GM15510 (cell line): Measurements from ENCODE around the gene USP32.

Experiments
- POLR2A ChIP-seq: IDR thresholded peaks from 3 replicates; pipeline ENCODE4 v1.6.1; 2011; ENCODE audit warnings: borderline replicate concordance; ENCODE audit not compliant: insufficient read length; ENCODE audit errors: extremely low read depth

USP32 gene

DNA sequence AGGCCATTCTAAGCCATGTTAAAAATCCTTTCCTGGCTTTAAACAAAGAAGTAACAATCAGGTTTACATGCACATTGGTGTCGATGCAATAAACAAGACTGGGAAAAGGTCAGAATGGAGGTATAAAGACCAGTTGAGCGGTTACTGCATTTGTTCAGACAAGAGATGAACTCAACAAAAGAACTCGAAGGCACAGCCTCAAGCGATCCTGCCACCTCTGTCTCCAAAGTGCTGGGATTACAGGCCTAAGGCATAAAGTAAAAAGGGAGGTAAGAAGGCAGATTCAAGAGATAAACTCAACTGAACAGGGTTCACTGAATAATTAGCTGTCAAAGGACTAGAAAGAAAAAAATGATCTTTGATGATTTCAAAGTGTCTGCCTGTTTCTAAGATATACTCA is 39.4 kb downstream of the USP32 start:
- TF ChIP-seq POLR2A: no peak

DNA sequence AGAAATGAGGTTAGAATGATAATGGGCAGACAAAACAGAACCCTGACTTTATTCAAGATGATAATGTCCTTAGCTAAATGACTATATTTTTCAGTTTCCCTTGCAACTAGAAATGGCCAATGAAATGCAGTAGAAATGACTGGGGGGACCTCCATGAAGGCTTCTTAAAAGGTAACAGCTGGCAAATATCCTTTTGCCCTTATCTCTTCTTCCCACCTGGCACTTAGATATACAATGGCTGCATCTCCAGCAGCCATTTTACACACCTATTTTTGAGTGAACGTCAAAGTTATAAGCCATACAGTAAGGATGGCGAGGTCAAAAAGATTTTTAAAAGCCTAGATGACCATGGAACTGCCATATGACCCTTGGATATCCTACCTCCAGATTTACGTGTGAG is 39.9 kb downstream of the USP32 start:
- no peak for TF ChIP-seq POLR2A

DNA sequence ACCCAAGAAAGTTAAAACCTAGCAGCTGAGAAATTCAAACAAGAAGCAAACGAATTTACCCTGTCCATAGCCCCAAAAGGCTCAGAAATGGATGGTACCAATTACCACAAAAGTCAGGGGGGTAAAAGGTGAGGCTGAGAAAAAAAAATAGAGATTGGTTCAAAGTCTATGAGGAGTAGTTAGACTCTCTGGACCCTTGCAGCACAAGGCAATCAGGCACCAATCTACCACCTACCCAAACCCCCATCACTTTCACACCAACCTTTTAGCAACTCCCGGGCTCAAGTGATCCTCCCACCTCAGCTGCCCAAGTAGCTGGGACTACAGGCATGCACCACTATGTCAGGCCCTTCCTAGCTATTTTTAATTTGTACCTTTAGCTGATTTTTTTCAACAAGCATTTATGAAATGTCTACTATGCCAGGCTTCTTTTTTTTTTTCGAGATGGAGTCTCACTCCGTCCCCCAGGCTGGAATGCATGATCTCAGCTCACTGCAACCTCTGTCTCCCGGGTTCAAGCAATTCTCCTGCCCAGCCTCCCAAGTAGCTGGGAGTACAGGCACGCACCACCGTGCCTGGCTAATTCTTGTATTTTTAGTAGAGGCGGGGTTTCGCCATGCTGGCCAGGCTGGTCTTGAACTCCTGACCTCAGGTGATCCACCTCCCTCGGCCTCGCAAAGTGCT is 40.8 kb downstream of the USP32 start:
- TF ChIP-seq POLR2A: no peak

DNA sequence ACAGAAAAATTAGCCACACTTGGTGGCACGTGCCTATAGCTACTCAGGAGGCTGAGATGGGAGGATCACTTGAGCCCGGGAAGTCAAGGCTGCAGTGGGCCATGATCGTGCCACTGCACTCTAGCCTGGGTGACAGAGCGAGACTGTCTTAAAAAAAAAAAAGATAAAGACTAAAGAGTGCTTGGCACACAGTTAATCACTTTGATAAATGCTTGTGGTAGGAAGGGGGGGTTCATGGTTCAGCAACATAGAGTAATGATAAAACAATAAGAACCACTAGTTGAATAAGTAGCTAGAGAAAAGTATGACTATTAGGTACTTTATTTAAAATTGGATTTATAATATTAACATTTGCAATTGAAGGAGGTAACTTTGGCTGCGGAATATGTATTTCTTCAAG is 43.3 kb downstream of the USP32 start:
- TF ChIP-seq POLR2A: no peak

DNA sequence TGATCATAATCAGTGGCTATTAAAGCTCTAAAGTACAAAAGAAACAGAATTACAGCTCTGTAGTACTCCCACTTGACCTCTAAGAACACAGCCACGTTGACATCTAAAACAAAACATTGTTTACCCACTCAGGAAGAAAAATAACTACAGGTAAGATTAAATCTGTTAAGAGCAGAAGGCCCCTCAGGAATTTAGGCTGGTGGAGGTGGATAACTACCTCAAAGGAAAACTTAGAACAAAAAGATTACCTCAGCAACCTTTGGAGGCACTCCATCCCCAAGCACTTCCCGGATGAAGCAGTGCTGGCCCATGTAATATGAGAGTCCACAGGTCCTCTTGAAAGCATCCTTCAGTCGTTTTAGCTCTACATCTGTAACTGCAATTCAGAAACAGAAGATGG is 46.7 kb downstream of the USP32 start:
- TF ChIP-seq POLR2A: no peak

DNA sequence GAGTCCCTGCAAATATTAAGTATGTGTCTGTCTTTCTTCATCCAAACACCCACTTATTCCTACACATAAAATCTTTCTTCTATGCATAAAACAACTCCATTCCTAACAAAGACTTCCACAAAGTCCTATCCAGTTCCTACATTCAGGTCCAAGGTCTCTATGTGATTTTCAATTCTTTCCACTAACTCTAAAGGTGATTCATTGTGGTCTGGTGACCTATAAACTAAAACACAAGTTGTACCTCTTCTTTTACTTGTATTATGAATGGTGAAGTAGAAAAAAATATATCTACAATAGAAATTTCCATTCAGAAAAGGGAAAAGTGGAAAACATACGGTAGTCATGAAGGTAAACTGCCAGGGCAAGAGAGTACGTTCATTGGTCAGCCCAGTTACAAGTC is 56.6 kb downstream of the USP32 start:
- no peak for TF ChIP-seq POLR2A

DNA sequence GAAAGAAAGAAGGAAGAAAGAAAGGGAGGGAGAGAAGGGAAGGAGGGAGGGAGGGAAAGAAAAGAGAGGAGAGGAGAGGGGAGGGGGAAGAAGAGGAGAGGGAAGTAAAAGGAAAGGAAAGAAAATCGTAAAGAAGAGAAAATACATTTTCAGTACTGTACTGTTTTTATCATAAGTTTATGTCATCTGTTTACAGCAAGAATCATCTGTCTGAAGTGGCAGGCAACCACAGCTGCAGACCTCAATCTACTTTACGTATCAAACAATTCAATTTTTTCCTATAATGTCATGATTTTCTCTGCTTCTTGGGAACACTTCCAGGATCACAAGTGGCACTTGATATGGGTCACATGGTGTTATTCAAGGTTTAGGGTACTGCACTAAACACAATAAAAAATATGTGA is 58.3 kb downstream of the USP32 start:
- TF ChIP-seq POLR2A: no peak

DNA sequence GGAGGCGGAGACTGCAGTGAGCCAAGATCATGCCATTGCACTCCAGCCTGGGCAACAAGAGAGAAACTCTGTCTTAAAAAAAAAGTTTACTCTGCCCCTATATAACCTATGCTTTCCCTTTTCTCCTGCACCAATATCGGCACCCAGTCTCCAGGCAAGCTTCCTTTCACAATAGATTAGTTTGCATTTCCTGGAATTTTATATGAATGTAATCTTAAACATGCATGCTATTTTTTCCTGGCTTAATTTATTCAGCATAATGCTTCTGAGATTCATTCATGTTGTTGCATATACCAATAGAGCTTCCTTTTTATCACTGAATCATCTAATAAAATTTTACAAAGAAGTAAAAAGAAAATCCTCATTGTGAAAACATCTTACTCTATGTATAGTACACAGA is 59.4 kb downstream of the USP32 start:
- TF ChIP-seq POLR2A: no peak

DNA sequence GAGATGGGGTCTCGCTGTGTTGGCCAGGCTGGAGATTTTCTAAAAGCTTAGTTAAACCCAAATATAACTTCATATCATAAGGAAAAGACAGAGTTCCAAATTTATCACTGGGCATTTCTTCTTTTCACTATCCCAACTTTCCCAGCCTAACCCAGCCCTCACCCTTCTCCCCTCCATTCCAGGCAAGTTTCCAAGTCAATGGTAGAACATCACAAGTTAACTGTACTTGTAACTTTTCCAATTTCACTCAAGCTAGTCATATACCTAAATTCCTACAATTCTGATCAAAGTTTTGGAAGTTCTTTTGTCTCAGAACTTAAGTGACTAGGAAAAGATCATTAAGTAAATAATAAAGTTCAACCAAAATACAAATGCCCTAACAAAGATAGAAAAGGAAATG is 61.2 kb downstream of the USP32 start:
- TF ChIP-seq POLR2A: no peak

DNA sequence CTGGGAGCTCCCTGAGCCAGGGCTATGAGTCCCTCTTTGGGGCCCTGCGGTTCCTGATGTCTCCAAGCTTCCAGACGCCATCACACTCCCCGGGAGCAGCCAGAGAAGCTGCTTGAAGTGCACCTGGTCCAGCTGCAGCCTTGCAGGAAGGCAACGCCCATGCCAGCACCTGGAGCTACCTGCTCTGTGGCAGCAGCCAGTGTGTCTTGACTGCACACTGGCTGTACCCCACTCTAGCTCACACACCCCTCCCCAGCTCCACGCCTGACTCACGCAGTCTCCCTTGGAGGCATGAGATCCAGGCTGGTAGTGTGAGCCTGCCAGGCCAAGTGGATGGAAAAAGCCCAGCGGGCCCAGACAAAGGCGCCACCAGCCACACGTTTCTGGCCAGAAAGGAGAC is 63.3 kb downstream of the USP32 start:
- TF ChIP-seq POLR2A: no peak

DNA sequence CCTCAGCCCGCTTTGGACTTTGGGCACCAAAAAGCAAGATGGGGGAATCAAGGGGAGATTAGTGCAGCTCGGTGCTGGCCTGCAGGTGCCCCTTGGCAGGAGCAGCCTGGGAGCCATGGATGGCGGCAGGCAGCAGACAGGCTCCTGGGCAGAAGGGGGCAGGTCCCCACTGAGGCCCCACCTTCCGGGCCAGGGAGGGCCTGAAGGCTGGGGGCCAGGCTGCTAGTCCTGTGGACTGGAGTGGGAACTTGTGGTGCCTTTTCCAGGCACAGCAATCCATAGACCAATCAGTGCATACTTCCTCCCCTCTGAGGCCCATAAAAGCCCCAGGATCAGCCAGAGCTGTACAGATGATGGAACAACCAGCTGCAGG is 64.0 kb downstream of the USP32 start:
- TF ChIP-seq POLR2A: no peak

DNA sequence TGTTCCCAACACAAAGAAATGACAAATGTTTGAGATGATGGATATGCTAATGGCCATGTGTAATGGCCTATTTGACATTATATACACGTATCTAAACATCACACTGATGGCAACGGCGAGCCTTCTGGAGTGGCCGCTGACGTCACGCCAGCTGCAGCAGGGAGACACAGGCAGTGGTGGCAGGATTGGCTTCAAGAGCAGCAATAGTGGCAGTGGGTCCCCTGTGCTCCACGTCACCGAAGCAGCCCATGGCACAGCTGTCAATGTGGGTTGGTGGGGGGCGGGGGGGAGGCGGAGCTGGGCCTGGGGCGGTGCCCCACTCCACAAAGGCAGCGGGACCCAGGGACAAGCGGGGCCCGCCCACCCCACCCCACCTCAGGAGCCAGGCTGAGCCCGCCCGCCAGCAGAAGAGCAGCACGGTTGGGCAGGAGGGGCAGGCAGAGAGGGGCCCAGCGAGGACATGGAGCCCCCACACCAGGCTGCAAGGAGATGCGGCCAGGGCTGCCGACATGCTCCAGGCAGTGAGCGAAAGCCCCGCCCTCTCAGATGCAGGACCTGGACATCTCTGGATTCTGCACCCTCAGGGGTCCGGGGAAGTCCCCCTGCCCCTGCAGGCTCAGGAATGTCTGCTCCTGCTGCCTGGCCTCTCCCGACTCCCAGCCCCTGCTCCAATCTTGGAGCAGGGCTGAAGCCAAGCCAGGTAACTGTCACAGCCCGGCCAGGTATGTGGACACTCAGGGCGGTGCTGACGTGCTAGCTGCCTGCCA is 64.6 kb downstream of the USP32 start:
- no peak for TF ChIP-seq POLR2A

DNA sequence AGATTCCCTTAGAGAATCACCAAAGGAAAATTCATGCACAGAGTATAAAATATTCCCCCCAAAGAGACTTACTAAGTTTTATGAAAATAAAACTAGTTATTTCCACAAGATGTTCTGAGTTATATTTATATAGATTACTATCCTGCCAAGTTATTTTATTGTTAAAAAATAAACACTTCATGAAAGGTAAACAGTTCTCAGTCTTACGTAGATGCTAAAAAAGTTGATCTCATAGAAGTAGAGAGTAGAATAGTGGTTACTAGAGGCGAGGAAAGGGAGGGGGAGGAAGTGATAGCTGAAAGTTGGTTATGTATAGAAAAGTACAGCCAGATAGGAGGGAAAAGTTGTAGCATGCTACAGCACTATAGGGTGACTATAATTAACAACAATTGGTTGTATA is 65.2 kb downstream of the USP32 start:
- no peak for TF ChIP-seq POLR2A

DNA sequence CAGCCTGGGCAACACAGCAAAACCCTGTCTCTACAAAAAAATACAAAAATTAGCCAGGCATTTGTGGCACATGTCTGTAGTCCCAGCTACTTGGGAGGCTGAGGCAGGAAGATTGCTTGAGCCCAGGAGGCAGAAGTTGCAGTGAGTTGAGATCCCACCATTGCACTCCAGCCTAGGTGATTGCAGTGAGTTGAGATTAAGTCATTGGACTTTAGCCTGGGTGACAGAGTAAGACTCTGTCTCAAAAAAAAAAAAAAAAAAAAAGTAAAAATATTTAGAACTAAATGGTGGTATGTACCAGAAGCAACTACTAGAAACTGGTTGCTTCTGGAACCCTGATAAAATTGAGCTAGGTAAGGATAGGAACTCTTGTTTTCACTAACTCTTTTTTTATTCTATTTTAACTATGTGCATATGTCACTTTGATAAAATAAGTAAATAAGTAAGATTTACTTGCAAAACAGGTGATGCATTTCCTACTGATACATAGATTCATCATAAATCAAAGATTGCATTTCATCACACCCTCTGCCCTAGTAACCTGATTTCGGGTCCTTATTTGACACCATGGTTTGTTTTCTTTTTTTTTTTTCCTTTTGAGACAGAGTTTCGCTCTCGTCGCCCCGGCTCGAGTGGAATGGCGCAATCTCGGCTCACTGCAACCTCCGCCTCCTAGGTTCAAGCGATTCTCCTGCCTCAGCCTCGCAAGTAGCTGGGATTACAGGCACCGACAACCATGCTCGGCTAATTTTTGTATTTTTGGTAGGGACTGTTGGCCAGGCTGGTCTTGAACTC is 66.0 kb downstream of the USP32 start:
- no peak for TF ChIP-seq POLR2A

DNA sequence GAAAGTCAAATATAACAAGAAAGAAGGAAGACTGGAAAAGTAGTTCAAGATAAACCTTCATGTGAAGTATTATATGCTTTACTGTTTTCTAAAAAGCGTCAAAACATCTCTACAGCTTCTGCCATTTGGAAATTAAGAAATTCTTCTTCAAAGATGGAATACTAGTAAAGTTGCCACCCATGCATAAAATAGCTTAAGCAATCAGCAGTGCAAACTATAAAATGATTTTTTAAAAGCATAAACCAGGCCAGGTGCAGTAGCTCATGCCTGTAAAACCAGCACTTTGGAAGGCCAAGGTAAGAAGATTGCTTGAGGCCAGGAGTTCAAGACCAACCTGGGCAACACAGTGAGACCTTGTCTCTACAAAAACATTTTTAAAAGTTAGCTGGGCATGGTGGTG is 68.2 kb downstream of the USP32 start:
- TF ChIP-seq POLR2A: no peak

DNA sequence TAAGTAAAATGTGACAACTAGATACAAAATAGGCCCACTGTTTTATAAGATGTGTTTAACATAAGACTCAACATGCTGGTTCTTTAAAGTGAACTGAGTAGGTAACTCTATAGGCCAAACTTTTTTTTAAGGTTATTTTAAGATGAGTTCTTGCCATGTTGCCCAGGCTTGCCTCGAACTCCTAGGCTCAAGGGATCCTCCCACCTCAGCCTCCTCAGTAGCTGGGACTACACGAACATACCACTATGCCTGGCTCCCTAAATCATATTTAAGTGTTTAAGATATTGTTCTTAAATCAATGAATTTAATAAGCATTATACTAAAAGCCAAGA is 69.9 kb downstream of the USP32 start:
- TF ChIP-seq POLR2A: no peak
